GM12801 (cell line): Measurements from ENCODE around the gene TTC1.

Experiments
- TF ChIP-seq, protein P1 (sequence below): IDR thresholded peaks from one replicate; pipeline ENCODE4 v1.5.1; 2011; ENCODE audit warnings: control low read depth; ENCODE audit not compliant: insufficient read length; ENCODE audit errors: extremely low read depth

The TTC1 gene

DNA sequence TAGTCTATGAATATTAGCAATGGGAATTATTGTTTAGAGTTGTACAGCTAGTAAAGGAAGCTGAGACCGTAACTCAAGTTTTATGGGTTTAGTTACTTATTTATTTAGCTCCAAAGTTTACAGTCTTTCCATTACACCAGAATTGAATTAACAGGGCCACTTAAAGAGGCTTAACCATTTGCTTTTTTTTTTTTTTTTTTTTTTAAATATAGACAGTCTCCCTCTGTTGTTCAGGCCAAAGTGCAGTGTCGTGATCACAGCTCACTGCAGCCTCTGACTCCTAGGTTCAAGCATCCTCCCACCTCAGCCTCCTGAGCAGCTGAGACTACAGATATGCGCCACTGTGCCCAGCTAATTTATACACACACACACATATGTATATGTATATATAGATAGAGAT, 1.4 kb upstream of the TTC1 start:
- TF ChIP-seq, protein P1, sequence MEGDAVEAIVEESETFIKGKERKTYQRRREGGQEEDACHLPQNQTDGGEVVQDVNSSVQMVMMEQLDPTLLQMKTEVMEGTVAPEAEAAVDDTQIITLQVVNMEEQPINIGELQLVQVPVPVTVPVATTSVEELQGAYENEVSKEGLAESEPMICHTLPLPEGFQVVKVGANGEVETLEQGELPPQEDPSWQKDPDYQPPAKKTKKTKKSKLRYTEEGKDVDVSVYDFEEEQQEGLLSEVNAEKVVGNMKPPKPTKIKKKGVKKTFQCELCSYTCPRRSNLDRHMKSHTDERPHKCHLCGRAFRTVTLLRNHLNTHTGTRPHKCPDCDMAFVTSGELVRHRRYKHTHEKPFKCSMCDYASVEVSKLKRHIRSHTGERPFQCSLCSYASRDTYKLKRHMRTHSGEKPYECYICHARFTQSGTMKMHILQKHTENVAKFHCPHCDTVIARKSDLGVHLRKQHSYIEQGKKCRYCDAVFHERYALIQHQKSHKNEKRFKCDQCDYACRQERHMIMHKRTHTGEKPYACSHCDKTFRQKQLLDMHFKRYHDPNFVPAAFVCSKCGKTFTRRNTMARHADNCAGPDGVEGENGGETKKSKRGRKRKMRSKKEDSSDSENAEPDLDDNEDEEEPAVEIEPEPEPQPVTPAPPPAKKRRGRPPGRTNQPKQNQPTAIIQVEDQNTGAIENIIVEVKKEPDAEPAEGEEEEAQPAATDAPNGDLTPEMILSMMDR, result no peak

DNA sequence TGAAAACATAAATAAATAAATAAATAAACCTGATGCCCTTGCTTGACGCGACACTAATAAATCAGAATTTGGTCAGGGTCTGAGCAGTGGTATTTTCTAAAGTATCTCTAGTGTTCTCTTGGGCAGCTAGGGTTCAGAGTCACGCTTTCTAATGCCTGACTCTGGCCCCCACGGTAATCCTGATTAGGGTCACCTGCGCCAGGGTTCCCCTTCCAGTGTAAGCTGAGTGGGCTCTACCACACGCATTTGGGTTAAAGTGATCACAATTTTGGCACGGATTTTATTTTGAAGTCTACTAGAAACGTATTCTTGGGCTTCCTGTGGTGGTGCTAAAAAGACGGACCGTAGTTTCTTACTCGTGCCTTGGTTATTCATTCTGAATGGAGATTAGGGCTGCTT, 651 bp downstream of the TTC1 start:
- TF ChIP-seq, protein P1, result no peak

DNA sequence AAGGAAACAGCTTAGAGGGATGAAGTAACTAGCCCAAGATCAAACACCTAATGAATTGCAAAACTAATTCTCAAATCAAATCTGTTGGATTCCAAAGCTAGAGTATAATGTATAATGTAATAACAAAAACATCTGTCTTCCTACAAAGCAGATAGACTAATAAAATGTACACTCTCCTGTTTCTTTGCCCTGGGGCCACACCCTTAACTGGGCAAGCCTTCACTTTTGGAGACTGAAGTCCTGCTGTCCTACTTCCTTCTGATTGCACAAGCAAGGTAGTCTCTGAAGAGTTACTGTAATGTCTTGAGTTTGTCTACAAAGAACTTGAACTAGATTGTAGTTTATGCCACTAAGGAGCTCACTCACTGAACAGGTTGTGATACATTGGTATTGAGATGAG, 2.5 kb downstream of the TTC1 start:
- TF ChIP-seq, protein P1, result no peak

DNA sequence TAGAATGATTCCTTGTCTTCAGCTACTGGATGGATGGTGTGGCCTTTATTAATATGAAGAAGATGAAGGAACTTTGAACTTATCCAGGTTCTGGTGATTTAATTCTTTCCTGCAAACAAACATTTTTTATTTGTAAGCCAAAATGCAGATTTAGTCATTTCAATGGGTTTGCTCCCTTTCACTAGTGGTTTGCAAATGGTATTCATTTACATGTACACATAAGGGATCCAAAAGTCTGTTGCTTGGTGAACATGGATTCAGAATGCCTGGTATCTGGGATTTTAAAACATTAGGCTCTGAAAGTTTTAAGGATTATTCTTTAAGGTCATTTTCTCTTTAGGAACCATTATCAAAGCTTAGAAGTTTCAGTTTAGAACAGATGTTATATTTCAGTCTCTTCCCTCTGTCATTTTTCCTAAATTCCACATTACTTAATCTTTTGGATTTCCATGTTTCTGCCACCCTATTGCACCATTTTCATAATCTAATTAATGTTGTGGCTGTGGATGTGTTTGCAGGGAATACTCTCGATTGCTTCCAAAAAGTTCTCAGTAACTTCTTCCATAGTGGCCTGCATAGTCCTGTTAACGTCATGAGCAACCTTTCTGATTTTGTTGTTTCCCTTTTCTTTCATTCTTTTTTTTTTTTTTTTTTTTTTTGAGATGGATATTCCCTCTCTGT, 10.1 kb downstream of the TTC1 start:
- TF ChIP-seq, protein P1, result no peak

DNA sequence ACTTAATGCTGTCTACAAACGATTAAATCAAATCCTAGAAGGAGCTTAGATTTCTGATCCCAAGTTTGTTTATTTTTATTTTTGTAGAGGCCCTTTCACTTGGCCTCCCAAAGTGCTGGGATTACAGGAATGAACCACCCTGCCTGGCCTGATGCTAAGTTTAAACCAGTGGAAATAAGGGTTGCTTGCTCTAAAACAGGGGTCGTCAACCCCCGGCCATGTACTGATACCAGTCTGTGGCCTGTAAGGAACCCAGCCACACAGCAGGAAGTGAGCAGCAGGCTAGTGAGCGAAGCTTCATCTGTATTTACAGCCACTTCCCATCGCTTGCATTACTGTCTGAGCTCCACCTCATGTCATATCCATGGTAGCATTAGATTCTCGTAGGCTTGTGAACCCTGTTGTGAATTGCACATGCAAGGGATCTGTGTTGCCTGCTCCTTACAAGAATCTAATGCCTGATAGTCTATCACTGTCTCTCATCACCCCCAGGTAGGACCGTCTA, 11.4 kb downstream of the TTC1 start:
- TF ChIP-seq, protein P1, result no peak

DNA sequence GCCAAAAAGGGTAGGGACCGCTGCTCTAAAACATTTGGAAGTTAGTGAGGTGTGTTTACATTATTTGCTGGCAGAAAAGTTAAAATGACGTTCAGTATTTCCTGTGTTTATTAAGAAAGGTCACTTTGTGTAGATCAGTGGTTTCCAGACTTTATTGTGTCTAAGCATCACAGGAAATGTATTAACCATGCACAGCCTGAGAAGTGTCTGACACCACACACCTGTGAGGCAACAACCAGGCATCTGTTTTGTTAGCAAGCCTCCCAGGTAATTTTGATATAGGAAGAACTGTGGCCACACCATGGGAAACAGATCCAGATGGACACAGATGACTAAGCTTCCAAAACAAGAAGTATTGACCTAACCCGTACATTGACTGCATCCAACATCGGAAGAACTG, 12.0 kb downstream of the TTC1 start:
- TF ChIP-seq, protein P1, result no peak

DNA sequence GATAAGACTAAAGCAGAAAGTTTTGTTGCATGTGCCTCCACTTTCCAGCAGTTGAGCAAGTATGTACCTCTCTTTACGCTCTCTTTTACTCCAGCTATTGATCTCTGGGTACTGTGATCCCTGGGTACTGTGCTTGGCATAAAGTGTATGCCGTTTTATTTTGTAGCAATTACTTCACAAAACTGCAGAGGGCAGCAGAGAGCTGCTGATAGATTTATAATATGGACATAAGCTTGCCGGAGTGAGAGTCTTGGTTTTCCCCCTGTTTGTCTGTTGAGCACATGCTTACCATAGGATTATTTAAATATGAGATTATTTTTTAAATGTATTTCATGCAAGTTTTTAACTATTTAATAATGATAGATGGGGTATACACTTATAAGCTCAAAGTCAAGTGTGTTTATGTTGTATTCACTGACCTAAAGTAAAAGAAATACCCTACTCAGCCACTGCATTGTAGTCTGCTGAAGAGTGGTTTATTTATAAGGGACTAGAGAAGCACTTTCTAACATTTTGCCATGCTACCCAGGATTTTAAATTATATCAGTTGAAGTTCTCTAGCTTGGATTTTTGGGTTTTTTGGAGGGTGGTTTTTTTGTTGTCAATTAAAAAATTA, 13.0 kb downstream of the TTC1 start:
- TF ChIP-seq, protein P1, result peak; percentile 16
